CD4-positive, alpha-beta T cell treated with Interleukin-17A for 4 hours (primary cell): ENCODE measurements around the gene PPARA.

ENCODE experiments used
- DNase-seq: peaks from one replicate; pipeline ENCODE4 v3.0.0-alpha.2; 2020; ENCODE audit warnings: mixed read lengths

PPARA gene

GRCh38 chr22:46146329-46146728 lies 4.0 kb upstream of the PPARA start:
- DNase-seq, result no peak

GRCh38 chr22:46147061-46147460 lies 3.3 kb upstream of the PPARA start:
- DNase-seq, result no peak

GRCh38 chr22:46147471-46148267 lies 2.7 kb upstream of the PPARA start:
- no peak for DNase-seq

- no peak for DNase-seq
Measured at GRCh38 chr22:46148336-46148735, 2.0 kb upstream of the PPARA start.

GRCh38 chr22:46148816-46149511 lies 1.4 kb upstream of the PPARA start:
- DNase-seq, result no peak

DNA sequence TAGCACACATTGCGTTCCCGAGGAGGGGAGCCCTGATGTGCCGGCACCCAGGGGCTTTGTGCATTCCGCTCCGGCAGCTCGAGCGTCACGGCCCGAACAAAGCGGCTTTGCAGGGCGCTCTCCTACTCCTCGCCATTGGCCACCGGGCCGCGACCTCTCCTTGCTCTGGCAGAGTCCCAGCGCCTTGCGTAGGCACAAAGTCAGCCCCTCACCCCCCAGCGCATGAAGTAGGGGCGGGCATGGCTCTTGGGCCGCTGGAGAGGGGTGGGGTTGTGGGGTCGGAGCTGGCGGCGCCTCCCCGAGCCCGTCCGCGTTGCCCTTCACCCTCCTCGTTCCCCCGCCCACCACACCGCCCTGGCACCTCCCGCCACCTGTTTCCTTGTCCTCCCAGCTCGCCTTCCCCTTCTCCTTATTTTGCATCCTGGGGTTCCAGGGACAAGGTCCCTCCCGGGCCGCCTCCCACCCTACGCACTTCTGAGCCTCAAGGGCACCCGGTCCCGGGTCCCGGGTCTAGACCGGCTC lies 753 bp upstream of the PPARA start:
- DNase-seq, result peak; percentile 48

DNA sequence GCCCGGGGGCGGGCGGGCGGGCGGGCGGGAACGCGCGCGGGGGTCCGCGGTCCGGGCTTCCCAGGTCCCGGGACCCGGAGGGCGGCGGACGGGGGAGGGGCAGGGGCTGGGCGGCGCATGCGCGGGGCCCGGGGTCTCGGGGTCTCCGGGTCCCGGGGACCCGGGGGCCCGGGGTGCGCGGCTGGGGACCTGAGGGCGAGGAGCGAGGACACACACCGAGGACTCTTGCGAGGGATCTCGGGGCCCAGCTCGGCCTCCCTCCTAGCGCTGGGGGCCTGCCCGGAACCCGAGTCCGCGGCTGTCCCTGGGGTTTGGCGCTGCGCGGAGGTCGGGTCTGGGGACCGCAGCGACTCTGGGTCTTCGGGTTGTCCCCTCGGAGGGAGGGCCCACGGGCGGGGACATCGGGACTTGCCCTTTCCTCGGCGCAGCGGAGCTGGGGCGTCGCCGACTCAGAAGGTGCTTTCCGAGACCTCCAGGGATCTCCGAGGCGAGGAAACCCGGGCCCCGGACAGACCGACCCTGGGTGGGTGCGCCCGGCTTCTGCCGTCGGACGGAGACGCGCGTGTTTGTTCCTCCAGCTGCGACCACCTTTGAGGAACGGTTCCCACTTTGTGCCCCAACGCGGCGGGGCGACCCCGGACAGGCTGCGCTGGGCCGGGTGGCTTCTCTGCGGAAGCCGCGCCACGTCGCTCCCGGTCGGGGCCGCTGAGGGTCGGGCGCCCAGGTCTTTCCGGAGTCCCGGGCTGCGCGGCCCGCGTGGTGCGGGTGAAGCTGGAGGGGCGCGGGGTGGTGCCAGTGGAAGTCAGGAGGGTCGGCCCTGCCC lies 540 bp downstream of the PPARA start:
- DNase-seq, result peak; percentile 56

GRCh38 chr22:46153930-46154329 lies 3.6 kb downstream of the PPARA start:
- DNase-seq, result no peak

GRCh38 chr22:46156031-46156430 lies 5.7 kb downstream of the PPARA start:
- DNase-seq, result no peak

- DNase-seq, result no peak
Measured at GRCh38 chr22:46158283-46158682, 8.0 kb downstream of the PPARA start.

- no peak for DNase-seq
Measured at GRCh38 chr22:46159212-46159611, 8.9 kb downstream of the PPARA start.

- no peak for DNase-seq
Measured at GRCh38 chr22:46159777-46160176, 9.5 kb downstream of the PPARA start.

DNA sequence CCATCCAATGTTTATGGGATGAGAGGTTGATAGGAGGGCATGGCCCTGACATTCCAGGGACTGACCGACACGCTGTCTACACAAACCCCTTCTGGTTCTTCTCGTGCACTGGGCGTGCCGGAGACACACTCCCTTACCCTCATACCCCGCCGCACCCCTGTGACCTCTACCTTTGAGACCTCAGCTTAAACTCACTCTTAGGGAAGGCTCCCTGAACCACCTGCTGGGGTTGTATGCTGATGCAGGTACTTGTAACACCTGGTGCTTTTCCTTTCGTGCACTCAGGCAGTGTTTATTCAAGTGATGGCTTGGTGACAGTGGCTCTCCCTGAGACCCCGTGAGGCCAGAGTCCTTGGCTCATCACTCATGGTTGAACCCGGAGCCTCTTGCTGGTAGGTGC lies 12.0 kb downstream of the PPARA start:
- DNase-seq, result no peak

DNA sequence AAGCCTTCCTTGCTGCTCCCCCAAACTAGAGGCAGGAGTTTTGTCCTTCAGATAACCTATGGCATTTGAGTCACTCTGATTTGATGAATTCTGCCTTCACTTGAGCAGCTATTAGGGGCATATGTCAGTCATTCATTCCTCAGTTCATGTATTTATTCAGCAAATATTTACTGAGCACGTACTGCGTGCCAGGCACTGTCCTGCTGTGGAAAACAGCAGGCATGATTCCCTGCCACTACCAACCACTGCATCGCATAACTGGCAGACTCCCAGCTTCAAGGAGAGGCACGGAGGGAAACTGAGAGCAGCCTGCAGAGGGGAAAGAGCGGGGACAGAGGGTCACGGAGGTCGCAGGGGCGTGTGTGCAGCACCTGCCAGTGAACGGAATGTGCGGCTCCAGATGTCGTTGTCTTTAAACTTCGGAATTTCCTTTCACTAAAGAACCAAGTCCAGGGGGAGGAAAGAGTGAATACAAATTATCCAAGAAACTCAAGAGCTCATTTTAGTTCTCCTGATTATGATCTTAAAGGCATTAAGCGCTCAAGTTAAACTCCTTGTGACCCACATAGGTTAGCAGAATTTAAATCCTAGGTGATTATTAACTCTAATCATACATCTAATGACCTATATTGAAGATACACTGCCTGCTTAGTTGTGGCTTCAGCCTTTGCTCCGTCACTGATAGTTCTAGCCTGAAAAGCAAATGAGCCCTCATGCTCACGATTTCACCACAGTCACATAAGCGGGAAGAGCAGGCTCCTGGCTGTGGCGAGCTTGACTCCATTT lies 12.6 kb downstream of the PPARA start:
- no peak for DNase-seq

- DNase-seq, result no peak
Measured at GRCh38 chr22:46163557-46163888, 13.2 kb downstream of the PPARA start.

- no peak for DNase-seq
Measured at GRCh38 chr22:46165977-46166376, 15.7 kb downstream of the PPARA start.

DNA sequence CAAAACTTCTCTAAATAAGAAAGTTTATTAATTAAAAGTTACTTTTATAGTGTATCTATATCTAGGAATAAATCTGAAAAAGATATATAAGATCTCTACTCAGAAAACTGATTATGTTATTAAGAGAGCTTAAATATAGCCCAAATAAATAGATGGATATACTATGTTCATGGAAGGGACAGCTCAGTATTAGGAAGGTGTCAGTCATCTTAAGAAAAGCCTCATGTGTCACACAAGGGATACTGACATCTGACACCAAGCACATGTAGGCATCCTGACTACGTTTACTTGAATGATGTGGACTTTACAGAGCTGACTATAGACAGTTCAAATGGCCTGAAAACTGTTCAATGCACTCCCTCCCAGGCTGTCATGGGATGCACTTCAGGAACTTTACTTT lies 19.3 kb downstream of the PPARA start:
- DNase-seq, result no peak

DNA sequence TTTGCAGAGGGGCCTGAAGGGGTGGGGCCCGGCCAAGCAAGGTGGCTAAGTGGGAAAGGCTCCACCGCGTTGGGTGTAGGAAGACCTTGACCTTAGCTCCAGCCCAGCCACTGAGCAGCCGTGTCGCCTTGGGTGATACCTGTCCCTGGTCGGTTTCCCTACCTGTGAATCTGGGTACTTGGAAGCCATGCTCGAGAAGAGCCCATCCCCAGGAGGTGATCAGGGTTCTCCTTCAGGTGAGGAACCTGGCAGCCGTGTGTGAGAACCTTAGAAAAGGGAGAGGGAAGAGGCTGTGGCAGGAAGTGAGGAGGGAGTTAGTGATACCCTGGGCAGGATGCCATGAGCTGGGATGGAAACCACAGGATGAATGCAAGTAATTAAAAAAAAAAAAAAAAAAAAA lies 21.6 kb downstream of the PPARA start:
- DNase-seq, result no peak

DNA sequence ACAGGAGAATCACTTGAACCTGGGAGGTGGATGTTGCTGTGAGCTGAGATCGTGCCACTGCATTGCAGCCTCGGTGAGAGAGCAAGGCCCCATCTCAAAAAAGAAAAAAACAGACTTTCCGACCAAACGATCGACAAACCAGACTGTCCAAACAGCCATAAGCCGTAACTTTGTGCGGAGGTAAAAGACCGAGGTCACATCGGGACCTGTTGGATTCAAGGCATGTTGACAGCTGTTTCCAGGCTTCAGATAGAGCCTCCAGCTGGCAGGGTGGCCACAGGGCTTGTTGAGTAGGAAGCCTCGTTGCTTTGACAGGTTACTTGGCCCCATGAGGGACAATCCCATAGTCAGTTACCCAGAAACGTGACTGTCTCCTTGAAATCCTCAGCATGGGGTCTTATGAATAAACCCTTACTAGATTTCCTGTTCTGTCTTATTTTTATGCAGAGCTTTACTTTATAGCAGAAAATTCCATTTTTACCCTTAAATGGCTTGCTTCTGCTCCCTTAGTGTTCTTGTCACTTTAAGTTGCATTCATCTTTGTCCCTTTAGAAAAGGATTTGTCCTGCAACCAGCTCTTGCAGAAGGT lies 22.3 kb downstream of the PPARA start:
- no peak for DNase-seq

DNA sequence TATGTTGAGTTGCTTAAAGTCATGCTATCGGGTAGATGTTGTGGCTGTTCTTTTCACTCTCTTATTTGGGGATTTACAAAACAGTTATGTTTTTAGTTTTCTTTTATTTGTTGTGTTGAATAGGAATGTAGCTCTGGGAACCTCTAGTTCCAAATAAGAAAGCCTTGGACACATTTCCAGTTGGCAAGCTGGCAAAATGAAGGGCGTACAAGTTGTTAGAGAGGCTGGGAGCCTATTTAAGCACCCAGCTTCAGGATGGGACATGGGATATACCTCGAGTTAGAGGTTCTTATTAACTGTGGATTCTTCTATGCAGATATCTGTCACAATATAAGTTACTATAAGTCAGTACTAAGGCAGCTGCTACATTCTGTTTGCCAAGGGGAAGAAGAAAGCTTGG lies 22.8 kb downstream of the PPARA start:
- DNase-seq, result no peak

DNA sequence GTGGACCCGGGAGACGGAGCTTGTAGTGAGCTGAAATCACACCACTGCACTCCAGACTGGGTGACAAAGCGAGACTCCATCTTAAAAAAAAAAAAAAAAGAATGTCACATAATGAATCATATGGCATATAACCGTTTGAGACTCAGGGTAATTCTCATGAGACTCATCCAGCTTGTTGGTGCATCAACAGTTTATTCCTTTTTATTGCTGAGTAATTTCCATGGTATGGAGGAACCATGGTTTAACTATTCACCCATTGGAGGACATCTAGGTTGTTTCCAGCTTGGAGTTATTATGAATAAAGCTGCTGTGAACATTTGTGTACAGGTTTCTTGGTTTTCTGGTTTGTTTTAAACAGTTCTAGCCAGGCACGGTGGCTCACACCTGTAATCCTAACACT lies 25.3 kb downstream of the PPARA start:
- no peak for DNase-seq

GRCh38 chr22:46176508-46177003 lies 26.2 kb downstream of the PPARA start:
- no peak for DNase-seq
